IMR-90 (cell line): ENCODE results near the gene SPEM1. TPM values are rescaled to one million over a fixed set of nuclear protein-coding genes. Genes with fewer than 3 reads are reported as not detected.

Experiments
- ATAC-seq: fragments of 200-7000 bp; cut with Tn5 transposase; 2 replicates; pipeline ENCODE4 v1.9.1; 2020; ENCODE audit warnings: low read depth, mild to moderate bottlenecking, moderate library complexity
- BruUV-seq: library from RNA; stranded (reverse); fragments of 400-500 nt; replicated peaks from 2 replicates; lab custom pipeline; 2021; lab: Mats Ljungman, UMichigan
- CTCF ChIA-PET: fragments of 300-600 bp; formaldehyde crosslinking; extraction: SDS; loops from one replicate; lab custom pipeline; 2021; ENCODE audit warnings: antibody characterized with exemption; lab: Yijun Ruan, JAX
- POLR2A ChIA-PET: fragments of 300-600 bp; sonication (Branson Sonifier 250); formaldehyde crosslinking; loops from one replicate; lab custom pipeline; 2022; ENCODE audit warnings: antibody characterized with exemption; ENCODE audit not compliant: unreplicated experiment; lab: Charles Lee
- DNase-seq: peaks from one replicate; pipeline ENCODE4 v3.0.0; 2013
- H2AFZ ChIP-seq: replicated peaks from 2 replicates; pipeline ENCODE3; 2013; ENCODE audit warnings: low read length, mild to moderate bottlenecking; ENCODE audit not compliant: poor library complexity
- H2AK5ac ChIP-seq: 2 replicates; pipeline ENCODE4 v1.6.1; 2013; ENCODE audit warnings: low read depth, low read length, inconsistent platforms
- H2AK9ac ChIP-seq: replicated peaks from 2 replicates; pipeline ENCODE3; 2013; ENCODE audit warnings: mild to moderate bottlenecking, low read depth, low read length, moderate library complexity; ENCODE audit not compliant: poor library complexity
- H2BK120ac ChIP-seq: 2 replicates; pipeline ENCODE4 v1.6.1; 2013; ENCODE audit warnings: low read depth, low read length, inconsistent platforms
- H2BK15ac ChIP-seq: 3 replicates; pipeline ENCODE4 v1.6.1; 2013; ENCODE audit warnings: low read depth, low read length, inconsistent platforms
- H2BK20ac ChIP-seq: 2 replicates; pipeline ENCODE4 v1.6.1; 2013; ENCODE audit warnings: low read depth, mild to moderate bottlenecking, inconsistent platforms, low read length, moderate library complexity
- H2BK5ac ChIP-seq: 2 replicates; pipeline ENCODE4 v1.6.1; 2013; ENCODE audit warnings: mild to moderate bottlenecking, low read depth, low read length, inconsistent platforms; ENCODE audit not compliant: poor library complexity, severe bottlenecking
- H3K14ac ChIP-seq: replicated peaks from 2 replicates; pipeline ENCODE4 v1.6.1; 2013; ENCODE audit warnings: low read depth, low read length, inconsistent platforms
- H3K18ac ChIP-seq: 2 replicates; pipeline ENCODE4 v1.6.1; 2013; ENCODE audit warnings: low read depth, low read length, control low read depth
- H3K23ac ChIP-seq: 2 replicates; pipeline ENCODE4 v1.6.1; 2013; ENCODE audit warnings: low read depth, low read length, inconsistent platforms
- H3K27ac ChIP-seq: 2 replicates; pipeline ENCODE4 v1.5.1; 2013; ENCODE audit warnings: mild to moderate bottlenecking, control low read depth, low read length; ENCODE audit not compliant: insufficient read depth
- H3K27me3 ChIP-seq: 2 replicates; pipeline ENCODE4 v1.6.1; 2013; ENCODE audit warnings: low read length; ENCODE audit not compliant: control insufficient read depth, insufficient read depth
- H3K36me3 ChIP-seq: 2 replicates; pipeline ENCODE4 v1.6.1; 2013; ENCODE audit warnings: low read length, mixed read lengths; ENCODE audit not compliant: control insufficient read depth, insufficient read depth
- H3K4ac ChIP-seq: 2 replicates; pipeline ENCODE4 v1.6.1; 2013; ENCODE audit warnings: low read depth, low read length, inconsistent platforms
- H3K4me1 ChIP-seq: 2 replicates; pipeline ENCODE4 v1.6.1; 2013; ENCODE audit warnings: low read length, mixed read lengths; ENCODE audit not compliant: control insufficient read depth, insufficient read depth
- H3K4me2 ChIP-seq: 2 replicates; pipeline ENCODE4 v1.6.1; 2013; ENCODE audit warnings: low read depth, mild to moderate bottlenecking, control low read depth, low read length, moderate library complexity
- H3K4me3 ChIP-seq: 2 replicates; pipeline ENCODE4 v1.5.1; 2013; ENCODE audit warnings: low read depth, mild to moderate bottlenecking, control low read depth, low read length, moderate library complexity; ENCODE audit not compliant: insufficient read depth
- H3K56ac ChIP-seq: 2 replicates; pipeline ENCODE4 v1.6.1; 2013; ENCODE audit warnings: low read length, inconsistent platforms; ENCODE audit not compliant: insufficient read depth; ENCODE audit errors: extremely low read depth
- H3K79me1 ChIP-seq, 2 experiments: 2 replicates each; pipeline ENCODE4 v1.6.1; 2013; ENCODE audit warnings: low read length in 2 of 2, inconsistent platforms in 1 of 2, low read depth in 1 of 2
- H3K9ac ChIP-seq: 2 replicates; pipeline ENCODE4 v1.6.1; 2013; ENCODE audit warnings: low read depth, low read length, control low read depth
- H3K9me1 ChIP-seq: 2 replicates; pipeline ENCODE4 v1.6.1; 2013; ENCODE audit warnings: low read length, inconsistent platforms; ENCODE audit not compliant: insufficient read depth
- H3K9me3 ChIP-seq: 2 replicates; pipeline ENCODE4 v1.6.1; 2013; ENCODE audit warnings: low read length; ENCODE audit not compliant: control insufficient read depth, insufficient read depth
- H4K20me1 ChIP-seq: 2 replicates; pipeline ENCODE4 v1.6.1; 2013; ENCODE audit warnings: low read length, inconsistent platforms; ENCODE audit not compliant: insufficient read depth
- H4K5ac ChIP-seq: 2 replicates; pipeline ENCODE4 v1.6.1; 2013; ENCODE audit warnings: mild to moderate bottlenecking, low read depth, low read length, control low read depth
- H4K8ac ChIP-seq, 2 experiments: 2 replicates each; pipeline ENCODE4 v1.6.1; 2013; ENCODE audit warnings: low read depth in 2 of 2, low read length in 2 of 2, control low read depth in 1 of 2, inconsistent platforms in 1 of 2
- H4K91ac ChIP-seq: 2 replicates; pipeline ENCODE4 v1.6.1; 2013; ENCODE audit warnings: low read depth, low read length, inconsistent platforms; ENCODE audit not compliant: insufficient read depth
- MXI1 ChIP-seq: IDR thresholded peaks from 2 replicates; pipeline ENCODE4 v1.6.1; 2012; ENCODE audit warnings: low read depth, mild to moderate bottlenecking, low read length, moderate library complexity, borderline replicate concordance
- RAD21 ChIP-seq: IDR thresholded peaks from 2 replicates; pipeline ENCODE4 v1.6.1; 2012; ENCODE audit warnings: low read length, improper control_type of control experiment
- RCOR1 ChIP-seq: IDR thresholded peaks from 2 replicates; pipeline ENCODE4 v1.6.1; 2012; ENCODE audit warnings: mild to moderate bottlenecking, low read length, improper control_type of control experiment; ENCODE audit not compliant: insufficient replicate concordance
- WGBS, 2 experiments: methylation state at CpG; one replicate each; pipeline versions ENCODE4 v1.1.5 to v1.1.7; 2013; ENCODE audit warnings: missing lambda C conversion rate in 2 of 2; ENCODE audit not compliant: insufficient read length in 1 of 2; ENCODE audit errors: extremely low coverage in 2 of 2; 5-methylcytosine and 5-hydroxymethylcytosine counted together
- dilution Hi-C: fragments of 300-500 bp; cut with HindIII; formaldehyde crosslinking; loops from one replicate; pipeline ENCODE4 v1.14.3; 2018; ENCODE audit warnings: low sequenced_read_pairs; ENCODE audit not compliant: unreplicated experiment
- in situ Hi-C: fragments of 300-500 bp; cut with MboI; formaldehyde crosslinking; loops from 3 replicates; pipeline ENCODE4 v1.14.3; 2019; ENCODE audit warnings: low sequenced_read_pairs, inconsistent platforms, mixed read lengths
- intact Hi-C: fragments of 100-400 bp; cut with micrococcal nuclease; formaldehyde crosslinking; loops from 2 replicates; pipeline ENCODE4 v1.10.0; 2022
- polyA plus RNA-seq, 3 experiments: library from polyadenylated mRNA; depleted of rRNA; stranded (reverse); fragments of >200 nt; gene quantifications; 2 replicates each; pipeline ENCODE4 v1.2.3, GENCODE V29; 2012; ENCODE audit warnings: low replicate concordance in 1 of 3
- total RNA-seq: library from RNA; depleted of rRNA; stranded (reverse); fragments of >200 nt; gene quantifications from 2 replicates; pipeline ENCODE4 v1.2.3, GENCODE V29; 2012

SPEM1 gene
- total and polyA plus RNA-seq, 2 of the 4 experiments (the other 2 are of a cell fraction) = not detected

DNA sequence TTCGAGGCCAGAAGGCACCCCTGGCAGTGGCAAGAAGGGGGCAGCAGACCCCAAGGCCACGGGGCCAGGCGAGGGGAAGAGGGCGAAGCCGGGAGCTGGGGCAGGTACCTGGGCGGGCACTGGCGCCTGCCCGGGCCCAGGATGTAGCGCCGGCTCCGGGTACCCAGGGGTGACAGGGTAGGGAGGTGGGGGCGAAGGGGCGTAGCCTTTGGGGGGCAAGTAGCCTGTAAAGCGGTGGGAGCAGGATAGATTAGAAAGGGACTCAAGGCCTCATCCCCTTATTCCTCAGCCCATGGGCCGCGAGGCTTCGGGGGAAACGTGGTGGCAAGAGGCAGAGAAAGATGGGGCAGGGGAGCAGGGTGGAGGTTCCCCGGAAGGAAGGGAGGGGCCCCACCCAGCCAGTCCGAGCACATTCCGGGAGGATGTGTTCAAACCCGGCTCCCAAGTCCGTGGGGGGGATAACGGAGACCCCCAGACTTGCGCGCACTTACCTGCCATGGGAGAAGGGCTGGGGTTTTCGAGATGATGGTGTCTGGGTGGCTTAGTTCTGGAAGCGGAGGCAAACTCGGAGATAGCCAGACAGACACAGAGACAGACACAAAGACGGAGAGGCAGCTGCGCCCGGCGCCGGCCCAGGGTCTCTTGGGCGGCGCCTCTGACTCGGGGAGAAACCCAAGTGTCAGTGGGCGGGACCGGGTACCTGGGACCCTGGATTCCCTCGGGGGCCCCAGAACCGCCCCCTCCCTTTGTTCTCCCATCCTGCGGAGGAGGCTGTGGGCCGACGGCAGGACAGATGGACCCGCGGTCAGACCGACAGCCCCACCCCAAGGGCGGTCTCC, 26.3 kb upstream of the SPEM1 start:
- H3K79me1 ChIP-seq = peaks cover 14 to 32% of the 10 kb centered on the region in 2 experiments
- no peak for DNase-seq
- in situ Hi-C loops = loop anchor here (5.0 kb wide), 1 partner anchor 37 kb away; the partner anchor contains the start of gene TMEM95

More for the DNA sequence above, 26.3 kb upstream of the SPEM1 start:
- H3K4me2 ChIP-seq = peak overlapping the region; percentile 65
- H4K20me1 ChIP-seq = no peaks in the 10 kb centered on the region
- BruUV-seq = no TSS peak
- H3K14ac ChIP-seq = peak overlapping the region; percentile 44
- H3K9ac ChIP-seq = peak overlapping the region; percentile 87
- no peaks in the 10 kb centered on the region for H3K27me3 ChIP-seq
- ChIA-PET CTCF (no interaction called here), POLR2A (interaction anchor here (0.6 to 1.0 kb wide), 4 partner anchors 9 to 273 kb away, joined by 3 to 6 read pairs (median 4); partner anchors contain the start of gene TMEM256)
- intact Hi-C loops = no loop called here
- ATAC-seq = peak; percentile 28
- peaks cover 8% of the 10 kb centered on the region for H3K4me1 ChIP-seq
- dilution Hi-C loops = no loop called here
- H4K91ac ChIP-seq = peak overlapping the region; percentile 63; the same call in 1 of the 2 replicates
- no peak overlapping the region for H3K18ac ChIP-seq
- H3K4ac ChIP-seq = peak overlapping the region; percentile 77
- H3K27ac ChIP-seq = peak overlapping the region; percentile 77
- H3K23ac ChIP-seq = peak overlapping the region; percentile 39; the same call in 1 of the 2 replicates
- TF ChIP-seq MXI1 (peak; percentile 17; the same call in 1 of the 2 replicates), RCOR1 (no peak), RAD21 (peak; percentile 16; the same call in 1 of the 2 replicates)
- H2AFZ ChIP-seq = peak overlapping the region; percentile 80
- H2AK9ac ChIP-seq = peak overlapping the region; percentile 86
- peak overlapping the region; percentile 52 for H2BK5ac ChIP-seq
- no peak overlapping the region for H2BK20ac ChIP-seq
- peaks cover 7% of the 10 kb centered on the region; the same call in 1 of the 2 replicates for H3K9me1 ChIP-seq
- WGBS, 2 experiments = 3% methylated on average over 10 of the region's 48 CpGs; no CpG with 5 or more reads in 1 of the 2 experiments
- peak overlapping the region; percentile 57 for H2AK5ac ChIP-seq
- peak overlapping the region; percentile 5 for H4K5ac ChIP-seq
- H3K36me3 ChIP-seq = peaks cover 35% of the 10 kb centered on the region
- H2BK15ac ChIP-seq = no peak overlapping the region
- peak overlapping the region; percentile 48 for H3K56ac ChIP-seq
- H3K4me3 ChIP-seq = peak overlapping the region; percentile 70
- no peak overlapping the region for H2BK120ac ChIP-seq
- H3K9me3 ChIP-seq = no peaks in the 10 kb centered on the region
- H4K8ac ChIP-seq = peak overlapping the region; percentile 50 to 89; a peak in 2 of 4 replicates
